ENCODE results near the gene PINLYP. TPM values are rescaled to one million over a fixed set of nuclear protein-coding genes. Genes with fewer than 3 reads are reported as not detected.
A peak's percentile ranks its signal among the peaks of the same experiment; 100 is the strongest.

The PINLYP gene
- polyA plus RNA-seq, 3 donors: 0.83 to 1.3 (median 0.93) TPM

- no peaks in the 10 kb centered on the region for H3K36me3 Mint-ChIP-seq
- Histone ChIP-seq H3K4me3 (replicated peaks in 1 of 3; ENCODE audit: low read depth in 2 of 3, low read length in 3 of 3) (no peak overlapping the region), H3K4me1 (ENCODE audit: control insufficient read depth in 1 of 2, insufficient read depth in 2 of 2, low read length in 2 of 2) (peaks cover 17 to 22% of the 10 kb centered on the region in 2 donors), H3K27me3 (ENCODE audit: control insufficient read depth in 2 of 2, insufficient read depth in 2 of 2, low read length in 2 of 2) (peaks cover 0 to 13% of the 10 kb centered on the region in 2 donors), H3K79me2 (ENCODE audit: insufficient read depth, low read length) (peaks cover 9% of the 10 kb centered on the region), H3K36me3 (replicated peaks in 1 of 2; ENCODE audit: control insufficient read depth in 1 of 2, insufficient read depth in 2 of 2, low read length in 2 of 2) (no peaks in the 10 kb centered on the region), H2AFZ (ENCODE audit: insufficient read depth, low read depth, low read length, poor library complexity, severe bottlenecking) (no peak overlapping the region), H3K27ac (ENCODE audit: low read depth in 1 of 2, low read length in 2 of 2) (no peak overlapping the region), H3K9me3 (replicated peaks in 1 of 2; ENCODE audit: control insufficient read depth in 1 of 2, insufficient read depth in 1 of 2, low read length in 2 of 2) (no peaks in the 10 kb centered on the region), H3K4me2 (replicated peaks; ENCODE audit: extremely low read depth, low read length, poor library complexity, severe bottlenecking) (no peak overlapping the region), H3K9ac (ENCODE audit: insufficient read depth, low read length, poor library complexity, severe bottlenecking) (no peak overlapping the region), H4K20me1 (ENCODE audit: insufficient read depth, low read length) (peaks cover 5% of the 10 kb centered on the region)
- H3K9me3 Mint-ChIP-seq: peaks cover 0 to 10% (median 3%) of the 10 kb centered on the region in 7 donors
- no peak overlapping the region for H3K27ac Mint-ChIP-seq
- WGBS (ENCODE audit: insufficient coverage): 100% methylated on average over 1 of the region's 4 CpGs
- H3K4me1 Mint-ChIP-seq: peaks cover 27% of the 10 kb centered on the region
- peaks cover 15 to 22% (median 21%) of the 10 kb centered on the region in 3 donors for H3K27me3 Mint-ChIP-seq (ENCODE audit: low read depth in 3 of 3)
- no peak overlapping the region for H3K4me3 Mint-ChIP-seq
- no peak for DNase-seq
- TF ChIP-seq CTCF (IDR thresholded peaks at IDR 0.05): no peak
- intact Hi-C loops (cut with micrococcal nuclease): no loop called here
Measured at GRCh38 chr19:43622070-43622469, 46.5 kb downstream of the PINLYP start.

GRCh38 chr19:43622956-43623355 is 47.4 kb downstream of the PINLYP start:
- Histone ChIP-seq H3K4me1 (ENCODE audit: control insufficient read depth in 1 of 2, insufficient read depth in 2 of 2, low read length in 2 of 2) (peaks cover 17 to 22% of the 10 kb centered on the region in 2 donors), H3K4me3 (replicated peaks in 1 of 3; ENCODE audit: low read depth in 2 of 3, low read length in 3 of 3) (no peak overlapping the region), H3K79me2 (ENCODE audit: insufficient read depth, low read length) (peaks cover 9% of the 10 kb centered on the region), H3K27ac (ENCODE audit: low read depth in 1 of 2, low read length in 2 of 2) (no peak overlapping the region), H3K27me3 (ENCODE audit: control insufficient read depth in 2 of 2, insufficient read depth in 2 of 2, low read length in 2 of 2) (peaks cover 0 to 17% of the 10 kb centered on the region in 2 donors), H3K9ac (ENCODE audit: insufficient read depth, low read length, poor library complexity, severe bottlenecking) (no peak overlapping the region), H3K36me3 (replicated peaks in 1 of 2; ENCODE audit: control insufficient read depth in 1 of 2, insufficient read depth in 2 of 2, low read length in 2 of 2) (no peaks in the 10 kb centered on the region), H3K4me2 (replicated peaks; ENCODE audit: extremely low read depth, low read length, poor library complexity, severe bottlenecking) (no peak overlapping the region), H2AFZ (ENCODE audit: insufficient read depth, low read depth, low read length, poor library complexity, severe bottlenecking) (no peak overlapping the region), H3K9me3 (replicated peaks in 1 of 2; ENCODE audit: control insufficient read depth in 1 of 2, insufficient read depth in 1 of 2, low read length in 2 of 2) (no peaks in the 10 kb centered on the region), H4K20me1 (ENCODE audit: insufficient read depth, low read length) (peaks cover 5% of the 10 kb centered on the region)
- no peak for TF ChIP-seq CTCF (IDR thresholded peaks at IDR 0.05)
- H3K9me3 Mint-ChIP-seq: peaks cover 0 to 11% (median 3%) of the 10 kb centered on the region in 7 donors
- peaks cover 16 to 31% (median 29%) of the 10 kb centered on the region in 3 donors for H3K27me3 Mint-ChIP-seq (ENCODE audit: low read depth in 3 of 3)
- H3K4me3 Mint-ChIP-seq: no peak overlapping the region
- no CpG with 5 or more reads among the region's 1 CpG for WGBS (ENCODE audit: insufficient coverage)
- peak overlapping the region in 2 of 7 donors; percentile 42 to 44 for H3K27ac Mint-ChIP-seq
- intact Hi-C loops (cut with micrococcal nuclease): no loop called here
- H3K4me1 Mint-ChIP-seq: peaks cover 27% of the 10 kb centered on the region
- H3K36me3 Mint-ChIP-seq: no peaks in the 10 kb centered on the region
- no peak for DNase-seq

All from CD14-positive monocyte (primary cell).